ENCODE measurements around the gene NEMP1. TPM values are rescaled to one million over a fixed set of nuclear protein-coding genes. Genes with fewer than 3 reads are reported as not detected.
"Not testable (repeated sequence)": the region's sequence is repeated elsewhere in the genome, so short reads cannot be mapped to it uniquely, and the experiment has no call there.

NEMP1 gene
- polyA plus RNA-seq, 1 donor from 2014 or later = 6.8 TPM

DNA sequence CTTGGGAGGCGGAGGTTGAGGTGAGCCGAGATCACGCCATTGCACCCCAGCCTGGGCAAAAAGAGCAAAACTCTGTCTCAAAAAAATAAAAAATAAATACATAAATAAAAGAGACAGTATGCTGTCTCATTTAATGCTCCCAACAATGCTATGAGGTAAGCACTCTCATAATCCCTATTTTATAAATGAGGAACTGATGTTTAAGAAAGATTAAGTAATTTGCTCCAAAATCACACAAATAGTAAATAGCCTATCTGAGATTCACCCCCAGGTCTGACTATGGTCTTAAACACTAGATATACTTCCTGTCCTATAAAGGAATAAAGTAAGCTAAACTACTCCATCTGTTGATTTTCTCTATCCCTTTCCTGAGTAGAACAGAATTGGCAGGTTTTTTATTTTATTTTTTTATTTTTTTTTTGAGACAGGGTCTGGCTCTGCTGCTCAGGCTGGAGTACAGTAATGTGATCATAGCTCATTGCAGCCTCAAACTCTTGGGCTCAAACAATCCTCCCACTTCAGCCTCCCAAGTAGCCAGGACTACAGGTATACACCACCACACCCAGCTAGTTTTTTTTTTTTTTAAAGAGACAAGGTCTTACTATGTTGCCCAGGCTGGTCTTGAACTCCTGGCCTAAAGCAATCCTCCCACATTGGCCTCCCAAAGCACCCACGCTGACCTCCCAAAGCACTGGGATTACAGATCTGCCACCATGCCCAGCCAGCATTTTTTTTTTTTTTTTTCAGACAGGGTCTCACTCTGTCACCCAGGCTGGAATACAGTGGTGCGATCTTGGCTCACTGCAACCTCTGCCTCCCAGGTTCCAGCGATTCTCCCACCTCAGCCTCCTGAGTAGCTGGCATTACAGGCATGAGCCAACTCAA is 4.8 kb downstream of the NEMP1 start:
- not testable (repeated sequence) for H3K9me3 ChIP-seq (ENCODE audit: low read length); H2AFZ ChIP-seq (ENCODE audit: low read depth, low read length)

DNA sequence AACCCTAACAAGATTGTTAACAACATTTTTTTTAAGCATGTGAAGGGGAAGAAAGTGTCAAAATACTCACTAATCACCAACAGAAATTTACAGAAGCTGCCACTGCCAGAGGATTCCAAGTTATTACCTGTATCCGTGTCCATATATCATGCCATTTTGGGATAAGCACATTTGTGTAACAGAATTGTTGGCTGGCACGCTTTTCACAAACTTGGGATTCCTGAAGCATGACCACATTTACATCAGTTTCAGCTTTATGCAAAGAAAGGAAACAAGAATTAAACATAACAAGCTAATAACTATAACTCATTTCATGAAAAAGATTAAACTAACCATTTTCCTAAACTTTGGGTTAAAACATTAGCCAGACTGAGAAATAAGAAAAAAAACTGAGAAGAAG is 5.9 kb downstream of the NEMP1 start:
- no peak overlapping the region for H3K4me2 ChIP-seq (ENCODE audit: low read length)
- no peaks in the 10 kb centered on the region for H3F3A ChIP-seq (ENCODE audit: insufficient read depth, low read length, poor library complexity, severe bottlenecking)
- H3K27me3 ChIP-seq (ENCODE audit: insufficient read depth, low read depth, low read length) = no peaks in the 10 kb centered on the region
- no peak overlapping the region for H3K4me3 ChIP-seq (ENCODE audit: low read length)
- no peak overlapping the region for H3K9ac ChIP-seq (ENCODE audit: low read length)
- H3K36me3 ChIP-seq (ENCODE audit: insufficient read depth, low read length) = no peaks in the 10 kb centered on the region
- H3K9me3 ChIP-seq (ENCODE audit: low read length) = no peaks in the 10 kb centered on the region
- no peak overlapping the region for H3K27ac ChIP-seq (ENCODE audit: low read length)
- H4K20me1 ChIP-seq (ENCODE audit: insufficient read depth) = no peaks in the 10 kb centered on the region
- H3K9me2 ChIP-seq (ENCODE audit: insufficient read depth, low read length) = no peaks in the 10 kb centered on the region
- H2AFZ ChIP-seq (ENCODE audit: low read depth, low read length) = no peak overlapping the region
- H3K79me2 ChIP-seq (replicated peaks; ENCODE audit: insufficient read depth, low read length) = no peaks in the 10 kb centered on the region
- TF ChIP-seq, protein P1, sequence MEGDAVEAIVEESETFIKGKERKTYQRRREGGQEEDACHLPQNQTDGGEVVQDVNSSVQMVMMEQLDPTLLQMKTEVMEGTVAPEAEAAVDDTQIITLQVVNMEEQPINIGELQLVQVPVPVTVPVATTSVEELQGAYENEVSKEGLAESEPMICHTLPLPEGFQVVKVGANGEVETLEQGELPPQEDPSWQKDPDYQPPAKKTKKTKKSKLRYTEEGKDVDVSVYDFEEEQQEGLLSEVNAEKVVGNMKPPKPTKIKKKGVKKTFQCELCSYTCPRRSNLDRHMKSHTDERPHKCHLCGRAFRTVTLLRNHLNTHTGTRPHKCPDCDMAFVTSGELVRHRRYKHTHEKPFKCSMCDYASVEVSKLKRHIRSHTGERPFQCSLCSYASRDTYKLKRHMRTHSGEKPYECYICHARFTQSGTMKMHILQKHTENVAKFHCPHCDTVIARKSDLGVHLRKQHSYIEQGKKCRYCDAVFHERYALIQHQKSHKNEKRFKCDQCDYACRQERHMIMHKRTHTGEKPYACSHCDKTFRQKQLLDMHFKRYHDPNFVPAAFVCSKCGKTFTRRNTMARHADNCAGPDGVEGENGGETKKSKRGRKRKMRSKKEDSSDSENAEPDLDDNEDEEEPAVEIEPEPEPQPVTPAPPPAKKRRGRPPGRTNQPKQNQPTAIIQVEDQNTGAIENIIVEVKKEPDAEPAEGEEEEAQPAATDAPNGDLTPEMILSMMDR (IDR thresholded peaks at IDR 0.05; ENCODE audit: poor library complexity, severe bottlenecking) = no peak
- TF ChIP-seq EZH2 (IDR thresholded peaks at IDR 0.05; ENCODE audit: borderline replicate concordance, insufficient read depth, low read length, poor library complexity, severe bottlenecking) (no peak), SMC3 (conservative IDR thresholded peaks at IDR 0.05; ENCODE audit: poor library complexity) (no peak), POLR2AphosphoS5 (IDR thresholded peaks at IDR 0.05) (no peak), EP300 (conservative IDR thresholded peaks at IDR 0.05; ENCODE audit: poor library complexity, severe bottlenecking) (no peak), RAD21 (conservative IDR thresholded peaks at IDR 0.05) (no peak), MXI1 (conservative IDR thresholded peaks at IDR 0.05; ENCODE audit: poor library complexity, severe bottlenecking) (no peak), TAF1 (IDR thresholded peaks at IDR 0.05; ENCODE audit: low read depth) (no peak)
- TF ChIP-seq, protein P2, sequence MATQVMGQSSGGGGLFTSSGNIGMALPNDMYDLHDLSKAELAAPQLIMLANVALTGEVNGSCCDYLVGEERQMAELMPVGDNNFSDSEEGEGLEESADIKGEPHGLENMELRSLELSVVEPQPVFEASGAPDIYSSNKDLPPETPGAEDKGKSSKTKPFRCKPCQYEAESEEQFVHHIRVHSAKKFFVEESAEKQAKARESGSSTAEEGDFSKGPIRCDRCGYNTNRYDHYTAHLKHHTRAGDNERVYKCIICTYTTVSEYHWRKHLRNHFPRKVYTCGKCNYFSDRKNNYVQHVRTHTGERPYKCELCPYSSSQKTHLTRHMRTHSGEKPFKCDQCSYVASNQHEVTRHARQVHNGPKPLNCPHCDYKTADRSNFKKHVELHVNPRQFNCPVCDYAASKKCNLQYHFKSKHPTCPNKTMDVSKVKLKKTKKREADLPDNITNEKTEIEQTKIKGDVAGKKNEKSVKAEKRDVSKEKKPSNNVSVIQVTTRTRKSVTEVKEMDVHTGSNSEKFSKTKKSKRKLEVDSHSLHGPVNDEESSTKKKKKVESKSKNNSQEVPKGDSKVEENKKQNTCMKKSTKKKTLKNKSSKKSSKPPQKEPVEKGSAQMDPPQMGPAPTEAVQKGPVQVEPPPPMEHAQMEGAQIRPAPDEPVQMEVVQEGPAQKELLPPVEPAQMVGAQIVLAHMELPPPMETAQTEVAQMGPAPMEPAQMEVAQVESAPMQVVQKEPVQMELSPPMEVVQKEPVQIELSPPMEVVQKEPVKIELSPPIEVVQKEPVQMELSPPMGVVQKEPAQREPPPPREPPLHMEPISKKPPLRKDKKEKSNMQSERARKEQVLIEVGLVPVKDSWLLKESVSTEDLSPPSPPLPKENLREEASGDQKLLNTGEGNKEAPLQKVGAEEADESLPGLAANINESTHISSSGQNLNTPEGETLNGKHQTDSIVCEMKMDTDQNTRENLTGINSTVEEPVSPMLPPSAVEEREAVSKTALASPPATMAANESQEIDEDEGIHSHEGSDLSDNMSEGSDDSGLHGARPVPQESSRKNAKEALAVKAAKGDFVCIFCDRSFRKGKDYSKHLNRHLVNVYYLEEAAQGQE (IDR thresholded peaks at IDR 0.05; ENCODE audit: borderline replicate concordance) = no peak

More for the DNA sequence above, 4.8 kb downstream of the NEMP1 start:
- not testable (repeated sequence) for H3K36me3 ChIP-seq (ENCODE audit: insufficient read depth, low read length); H3K4me2 ChIP-seq (ENCODE audit: low read length); H3K9me2 ChIP-seq (ENCODE audit: insufficient read depth, low read length); H3K27ac ChIP-seq (ENCODE audit: low read length); H3K27me3 ChIP-seq (ENCODE audit: insufficient read depth, low read depth, low read length); H3K4me3 ChIP-seq (ENCODE audit: low read length); H4K20me1 ChIP-seq (ENCODE audit: insufficient read depth); H3K79me2 ChIP-seq (replicated peaks; ENCODE audit: insufficient read depth, low read length); H3F3A ChIP-seq (ENCODE audit: insufficient read depth, low read length, poor library complexity, severe bottlenecking); H3K9ac ChIP-seq (ENCODE audit: low read length)
